Loucy (cell line): Measurements from ENCODE around the gene SLC12A1.

Experiments used
- EZH2phosphoT487 ChIP-seq: fragments of 200-600 bp; IDR thresholded peaks from 2 replicates; pipeline ENCODE4 v1.6.1; 2018; ENCODE audit warnings: antibody characterized with exemption, mild to moderate bottlenecking, moderate library complexity, borderline replicate concordance
- TF ChIP-seq, protein P1 (sequence below): fragments of 200-600 bp; sonication (generic); conservative IDR thresholded peaks from 2 replicates; pipeline ENCODE4 v1.5.1; 2014; ENCODE audit warnings: mild to moderate bottlenecking, antibody characterized with exemption, low read length

DNA sequence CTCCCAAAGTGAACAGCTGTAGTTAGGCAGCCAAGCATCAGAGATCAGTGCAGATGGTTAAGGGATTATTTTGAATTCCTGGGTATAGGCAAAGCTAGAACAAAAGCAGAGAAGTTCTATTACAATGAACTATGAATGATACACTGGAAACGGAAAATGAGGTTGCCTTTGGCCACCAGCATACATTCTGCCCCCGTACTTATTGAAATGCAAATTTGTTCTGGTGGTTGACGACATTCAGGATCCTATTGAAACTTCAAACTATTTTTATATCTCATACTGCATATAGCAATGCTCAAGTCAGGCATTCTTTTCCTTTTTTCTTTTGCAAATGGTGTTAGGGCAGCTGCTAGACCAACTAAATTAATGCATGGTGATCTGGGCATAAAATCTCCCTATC is 61.7 kb downstream of the SLC12A1 start:
- TF ChIP-seq, protein P1, sequence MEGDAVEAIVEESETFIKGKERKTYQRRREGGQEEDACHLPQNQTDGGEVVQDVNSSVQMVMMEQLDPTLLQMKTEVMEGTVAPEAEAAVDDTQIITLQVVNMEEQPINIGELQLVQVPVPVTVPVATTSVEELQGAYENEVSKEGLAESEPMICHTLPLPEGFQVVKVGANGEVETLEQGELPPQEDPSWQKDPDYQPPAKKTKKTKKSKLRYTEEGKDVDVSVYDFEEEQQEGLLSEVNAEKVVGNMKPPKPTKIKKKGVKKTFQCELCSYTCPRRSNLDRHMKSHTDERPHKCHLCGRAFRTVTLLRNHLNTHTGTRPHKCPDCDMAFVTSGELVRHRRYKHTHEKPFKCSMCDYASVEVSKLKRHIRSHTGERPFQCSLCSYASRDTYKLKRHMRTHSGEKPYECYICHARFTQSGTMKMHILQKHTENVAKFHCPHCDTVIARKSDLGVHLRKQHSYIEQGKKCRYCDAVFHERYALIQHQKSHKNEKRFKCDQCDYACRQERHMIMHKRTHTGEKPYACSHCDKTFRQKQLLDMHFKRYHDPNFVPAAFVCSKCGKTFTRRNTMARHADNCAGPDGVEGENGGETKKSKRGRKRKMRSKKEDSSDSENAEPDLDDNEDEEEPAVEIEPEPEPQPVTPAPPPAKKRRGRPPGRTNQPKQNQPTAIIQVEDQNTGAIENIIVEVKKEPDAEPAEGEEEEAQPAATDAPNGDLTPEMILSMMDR = no peak
- no peak for TF ChIP-seq EZH2phosphoT487
